T-helper 2 cell (primary cell): ENCODE measurements around the gene PSMD6.
A peak's percentile ranks its signal among the peaks of the same experiment; 100 is the strongest.

Experiments used
- DNase-seq, 5 experiments: peaks; one replicate each; pipeline versions ENCODE4 v3.0.0 to v3.0.0-alpha.2; 2012 to 2022

PSMD6 gene

GRCh38 chr3:63976872-63977200 is 46.5 kb downstream of the PSMD6 start:
- DNase-seq = no peak

- DNase-seq = no peak
Observed at GRCh38 chr3:63976161-63976871, 47.0 kb downstream of the PSMD6 start.

GRCh38 chr3:63975723-63976122 is 47.6 kb downstream of the PSMD6 start:
- DNase-seq = peak in 1 of 5 experiments; percentile 24

GRCh38 chr3:63974451-63974850 is 48.8 kb downstream of the PSMD6 start:
- DNase-seq = no peak

GRCh38 chr3:63973406-63973805 is 49.9 kb downstream of the PSMD6 start:
- no peak for DNase-seq

- DNase-seq = no peak
Observed at GRCh38 chr3:63972987-63973386, 50.3 kb downstream of the PSMD6 start.

- no peak for DNase-seq
Observed at GRCh38 chr3:63972196-63972595, 51.1 kb downstream of the PSMD6 start.

- DNase-seq = peak in 1 of 5 experiments; percentile 36
Observed at GRCh38 chr3:63970631-63971475, 52.4 kb downstream of the PSMD6 start.

- peak in 1 of 5 experiments; percentile 46 for DNase-seq
Observed at GRCh38 chr3:63969876-63970275, 53.4 kb downstream of the PSMD6 start.

GRCh38 chr3:63968612-63969350 is 54.5 kb downstream of the PSMD6 start:
- peak in 1 of 5 experiments; percentile 56 for DNase-seq

- DNase-seq = peak in 3 of 5 experiments; percentile 27 to 94 (median 75)
Observed at GRCh38 chr3:63967675-63968611, 55.4 kb downstream of the PSMD6 start.

GRCh38 chr3:63966871-63967270 is 56.4 kb downstream of the PSMD6 start:
- DNase-seq = peak in 1 of 5 experiments; percentile 29

GRCh38 chr3:63966007-63966406 is 57.3 kb downstream of the PSMD6 start:
- DNase-seq = no peak

GRCh38 chr3:63964681-63965485 is 58.4 kb downstream of the PSMD6 start:
- DNase-seq = peak in 1 of 5 experiments; percentile 33

- no peak for DNase-seq
Observed at GRCh38 chr3:63963496-63963895, 59.8 kb downstream of the PSMD6 start.

- DNase-seq = peak in 2 of 5 experiments; percentile 29 to 78
Observed at GRCh38 chr3:63961891-63962290, 61.4 kb downstream of the PSMD6 start.
